HG03135 (cell line): Measurements from ENCODE around the gene IL1A.

Experiments
- ATAC-seq: cut with Tn5 transposase; IDR thresholded peaks from one replicate; pipeline ENCODE4 v1.9.1; 2021; ENCODE audit warnings: mild to moderate bottlenecking, moderate library complexity; ENCODE audit not compliant: unreplicated experiment

The IL1A gene

DNA sequence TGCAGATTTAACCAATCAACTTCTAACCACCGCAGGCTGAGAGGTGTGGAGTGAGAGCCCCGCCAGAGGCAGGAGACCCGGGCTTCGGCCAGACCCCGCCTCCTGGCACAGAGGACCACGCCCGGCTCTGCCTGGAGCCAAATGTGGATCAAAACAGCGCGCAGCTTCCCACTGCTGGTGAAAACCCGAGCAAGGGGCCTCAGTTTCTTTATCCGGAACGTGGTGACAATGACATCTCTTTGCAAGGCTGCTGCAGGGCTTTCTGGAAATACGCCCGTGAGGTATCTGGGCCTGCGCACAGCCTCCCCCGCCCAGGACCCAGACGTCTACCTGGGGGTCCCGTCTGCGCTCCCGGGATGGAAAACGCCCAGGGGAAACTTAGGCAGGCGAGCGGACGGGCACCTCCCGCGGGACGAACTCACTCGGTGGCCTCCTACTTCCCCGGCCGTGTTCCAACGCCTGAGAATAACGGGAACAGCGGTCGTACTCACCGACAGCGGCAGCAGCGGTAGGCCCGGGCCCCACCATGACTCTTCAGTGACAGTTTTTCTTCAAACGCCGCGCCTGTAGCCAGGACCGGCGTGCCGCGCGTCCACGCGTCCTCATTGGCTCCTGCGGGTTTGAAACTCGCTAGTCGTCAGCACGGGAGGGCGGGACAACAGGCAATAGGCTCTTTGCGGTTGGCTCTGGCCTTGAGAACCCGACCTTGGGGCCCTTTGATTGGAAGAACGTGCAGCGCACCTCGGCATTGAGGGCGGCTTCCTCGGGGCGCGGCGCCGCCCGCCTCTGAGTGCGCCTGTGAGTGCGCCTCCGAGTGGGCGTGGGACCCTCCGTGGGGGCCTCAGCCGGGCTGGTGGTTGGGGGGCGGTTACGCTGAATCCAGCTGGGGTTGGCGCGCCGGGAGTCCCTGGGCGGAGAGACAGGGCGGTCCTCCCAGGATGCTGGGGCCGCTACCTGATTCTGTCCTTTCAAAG is 19.9 kb downstream of the IL1A start, which contains the start of gene CKAP2L:
Gene CKAP2L, minus strand, starts transcription at position 539 of the 974 bp plus-strand sequence. Its CDS starts 11 bp downstream, at position 528.
- ATAC-seq = peak; percentile 98

DNA sequence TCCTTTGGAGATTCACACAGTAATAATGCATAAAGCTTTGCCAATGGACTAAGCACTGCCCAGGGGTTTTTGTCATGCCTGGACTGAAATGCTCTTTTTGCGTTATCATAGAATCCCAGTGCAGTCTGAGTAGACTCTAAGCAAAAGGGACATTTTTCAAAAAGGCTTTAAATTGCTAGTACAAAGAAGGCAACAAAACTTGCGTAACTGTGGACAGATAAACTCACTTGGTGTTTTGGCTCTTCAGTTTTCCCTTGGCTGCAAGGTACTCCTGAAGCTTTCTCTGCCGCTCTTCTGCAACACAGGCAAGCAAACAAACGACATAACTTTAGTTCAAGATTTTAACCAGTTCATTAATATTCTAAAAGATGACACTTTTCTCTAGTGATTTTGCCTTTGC is 22.0 kb downstream of the IL1A start:
- no peak for ATAC-seq

DNA sequence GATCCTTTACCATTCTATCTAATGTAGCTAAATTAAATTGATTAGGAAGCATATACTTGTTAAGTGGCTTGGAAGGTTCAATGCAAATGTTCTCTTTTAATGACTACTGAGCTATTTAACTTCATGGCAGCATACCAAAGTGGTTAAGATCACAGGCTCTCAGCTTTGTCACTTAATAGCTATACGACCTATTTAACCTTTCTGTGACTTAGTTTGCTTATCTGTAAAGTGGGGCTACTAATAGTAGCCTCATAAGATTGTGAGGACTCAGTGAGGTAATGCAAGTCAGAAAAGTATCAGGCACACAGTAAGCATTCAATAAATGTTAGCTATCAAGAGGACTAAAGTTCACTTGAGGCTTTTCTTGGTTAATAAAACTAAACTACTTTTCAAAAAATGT is 24.1 kb downstream of the IL1A start:
- no peak for ATAC-seq

DNA sequence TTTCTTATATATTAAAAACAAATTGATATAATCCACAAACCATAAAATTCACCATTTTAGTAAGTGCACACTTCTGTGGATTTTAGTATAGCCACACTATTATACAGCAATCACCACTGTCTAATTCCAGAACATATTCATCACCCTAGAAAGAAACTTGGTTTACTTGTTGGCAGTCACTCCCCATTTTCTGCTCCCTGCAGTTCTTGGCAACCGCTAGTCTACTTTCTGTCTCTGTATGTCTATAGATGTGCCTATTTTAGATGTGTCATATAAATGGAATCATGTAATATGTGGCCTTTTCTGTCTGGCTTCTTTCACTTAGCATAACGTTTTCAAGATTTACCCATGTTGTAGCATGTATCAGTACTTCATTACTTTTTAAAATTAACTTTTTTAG is 25.6 kb downstream of the IL1A start:
- no peak for ATAC-seq

DNA sequence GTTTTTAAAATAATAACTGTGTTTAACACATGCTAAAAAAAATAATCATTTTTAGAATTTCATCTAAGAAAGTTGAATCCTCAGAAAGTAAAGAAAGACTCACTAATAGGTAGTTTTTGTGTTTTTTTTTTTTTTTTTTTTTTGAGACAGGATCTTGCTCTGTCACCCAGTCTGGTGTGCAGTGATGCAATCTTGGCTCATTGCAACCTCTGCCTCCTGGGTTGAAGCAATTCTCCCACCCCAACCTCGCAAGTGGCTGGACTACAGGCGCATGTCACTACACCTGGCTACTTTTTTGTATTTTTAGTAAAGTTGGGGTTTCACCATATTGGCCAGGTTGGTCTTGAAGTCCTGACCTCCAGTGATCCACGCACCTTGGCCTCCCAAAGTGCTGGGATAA is 27.0 kb downstream of the IL1A start:
- no peak for ATAC-seq

DNA sequence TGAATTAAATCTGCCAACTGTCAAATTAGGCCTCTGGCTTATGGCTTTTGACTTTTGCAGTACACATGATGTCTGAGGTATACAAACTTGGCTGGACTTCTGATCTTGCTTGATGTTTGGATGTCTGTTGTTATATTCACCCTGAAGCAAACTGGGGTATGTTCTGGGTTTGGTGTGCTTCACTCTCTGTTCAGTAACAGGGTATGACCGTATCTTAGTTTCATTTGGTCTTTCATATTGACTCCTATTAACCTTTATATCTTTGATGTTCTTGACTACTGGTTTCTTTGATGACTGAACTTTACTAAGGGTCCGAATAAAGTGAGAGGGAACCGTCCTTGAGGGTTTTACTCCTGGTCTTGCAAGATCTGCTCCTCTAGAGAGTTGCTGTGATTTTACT is 28.1 kb downstream of the IL1A start:
- no peak for ATAC-seq

DNA sequence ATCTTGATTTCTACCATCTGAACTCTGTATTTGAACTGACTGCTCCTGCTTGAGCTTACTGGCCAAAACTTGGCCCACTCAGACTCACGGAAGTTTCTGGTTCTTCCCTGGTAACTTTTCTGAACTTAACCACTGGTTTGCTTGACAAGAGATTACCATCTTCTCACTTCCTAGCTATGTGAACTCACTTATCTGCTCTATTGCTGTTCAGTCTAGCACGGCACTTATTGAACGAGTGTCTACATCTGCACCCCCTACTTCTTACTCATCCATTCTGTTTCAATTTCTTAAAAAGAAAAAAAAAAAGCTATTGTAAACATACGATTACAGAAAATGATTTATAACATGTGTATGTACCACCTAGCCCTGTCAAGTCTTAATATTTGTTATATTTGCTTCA is 28.8 kb downstream of the IL1A start:
- no peak for ATAC-seq

DNA sequence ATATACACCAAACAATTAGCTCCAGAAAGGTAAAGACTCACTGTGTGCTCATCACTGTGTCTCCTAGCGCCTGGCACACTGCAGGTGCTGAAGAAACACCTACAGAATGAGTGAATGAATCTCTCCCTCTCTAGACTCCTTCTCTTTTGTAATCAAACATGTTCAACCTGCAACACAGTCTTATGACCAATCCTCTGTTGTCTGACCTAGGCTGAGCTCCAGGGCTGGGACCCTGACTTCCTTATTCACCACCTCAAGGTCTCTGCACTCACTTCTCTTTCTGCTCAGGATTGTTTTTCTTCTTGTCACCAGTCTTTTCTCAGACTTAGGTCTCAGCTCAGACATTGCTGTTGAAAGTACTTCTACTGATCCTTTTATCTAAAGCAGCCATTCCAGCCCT is 29.7 kb downstream of the IL1A start:
- ATAC-seq = no peak

DNA sequence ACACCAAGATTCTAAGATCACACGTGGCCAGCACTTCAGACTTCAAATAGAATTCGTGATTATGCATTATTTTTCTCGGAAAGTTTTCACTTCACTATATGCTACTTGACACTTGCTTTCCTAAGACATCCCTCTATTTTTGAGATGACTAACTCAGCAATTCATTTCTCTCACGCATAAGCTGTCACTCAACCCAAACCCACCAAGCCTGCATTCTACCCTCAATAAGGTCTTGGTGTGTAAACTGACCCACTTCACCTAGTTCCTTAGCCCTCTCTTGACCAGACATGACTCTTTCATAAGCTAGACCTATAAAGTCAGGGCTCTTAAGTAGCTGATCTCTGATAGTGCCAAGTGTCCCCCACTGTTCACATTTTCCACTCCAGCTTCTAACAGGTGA is 31.6 kb downstream of the IL1A start:
- no peak for ATAC-seq

DNA sequence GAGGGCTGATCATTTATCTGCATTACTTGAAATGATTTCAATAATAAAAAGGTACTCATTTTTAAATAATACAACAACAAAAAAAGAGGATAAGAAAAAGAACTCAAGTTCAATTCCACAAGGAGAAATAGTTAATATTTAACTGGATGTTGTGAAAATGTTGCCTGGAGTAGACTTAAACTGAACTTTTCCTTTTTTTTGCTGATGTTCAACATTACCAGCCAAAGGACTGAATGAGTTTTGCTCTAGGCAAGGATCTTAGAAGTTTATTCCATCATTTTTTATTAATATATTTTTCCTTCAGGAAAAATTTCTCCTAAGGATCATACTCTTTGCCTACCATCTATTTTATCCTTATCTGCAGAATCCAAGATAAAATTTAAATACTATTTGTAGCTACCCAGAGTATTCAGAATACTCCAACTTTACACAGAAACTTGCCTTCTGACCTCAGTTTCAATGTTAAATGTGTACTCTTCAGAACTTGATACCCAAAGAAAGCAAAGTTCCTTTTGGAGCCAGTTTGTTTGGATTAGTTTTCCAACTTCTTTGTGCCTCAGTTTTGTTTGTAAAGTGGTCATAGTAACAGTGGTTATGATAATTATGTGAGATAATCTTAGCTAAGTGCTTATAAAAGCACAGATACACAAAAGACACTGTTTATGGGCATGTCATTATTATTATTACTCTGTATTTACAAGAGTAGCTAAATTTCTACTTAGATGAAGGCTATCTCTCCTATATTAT is 32.7 kb downstream of the IL1A start:
- no peak for ATAC-seq

DNA sequence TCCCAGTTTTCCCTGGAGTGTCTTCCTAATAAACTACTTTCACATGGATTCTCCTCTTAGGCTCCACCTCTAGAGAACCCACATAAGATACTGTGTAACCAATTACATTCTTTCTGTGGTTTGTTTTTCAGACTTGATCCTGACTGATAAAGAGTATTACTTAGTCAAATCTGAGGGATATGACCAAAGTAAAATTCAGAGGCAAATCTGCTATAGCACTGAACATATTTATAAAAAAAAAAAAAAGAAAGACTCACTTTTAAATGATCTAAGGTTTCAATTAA is 33.8 kb downstream of the IL1A start:
- ATAC-seq = no peak

DNA sequence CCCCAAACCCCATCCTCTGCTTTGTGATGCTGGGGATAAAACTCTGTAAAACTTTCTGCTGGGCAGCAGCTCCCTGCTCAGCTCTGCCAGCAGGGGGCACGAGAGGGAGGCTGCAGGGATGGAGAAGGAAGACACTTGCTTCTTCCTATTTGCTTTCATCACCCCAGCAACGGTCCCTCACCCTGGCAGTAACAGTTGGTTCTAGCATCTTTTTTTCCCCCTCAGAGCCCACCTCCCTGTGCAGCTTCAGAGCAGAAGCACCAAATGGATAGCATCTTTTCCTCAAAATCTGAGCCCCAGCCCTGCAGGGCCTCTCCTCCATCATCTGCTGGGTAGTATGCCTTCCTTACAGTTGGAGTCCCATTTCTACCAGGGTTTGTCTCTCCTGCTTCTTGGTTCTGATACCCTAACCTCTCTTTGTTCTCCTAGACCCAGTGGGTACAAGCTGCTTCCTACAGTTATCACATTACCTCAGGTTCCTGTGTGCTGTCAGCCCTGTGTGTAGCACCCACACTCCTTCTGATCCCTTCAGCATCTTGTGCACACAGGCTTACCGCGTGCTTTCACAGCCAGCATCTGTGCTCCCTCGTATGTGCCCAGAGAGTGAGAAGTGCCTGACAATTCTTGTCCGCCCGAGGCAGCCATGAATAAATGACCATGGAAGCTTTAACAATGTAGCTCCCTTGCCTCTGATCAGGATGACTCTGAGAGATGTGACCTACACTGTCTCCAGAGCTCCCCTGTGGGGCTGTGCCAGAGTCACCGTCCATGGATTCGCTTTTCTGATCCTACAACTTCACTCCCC is 34.3 kb downstream of the IL1A start:
- peak; percentile 88 for ATAC-seq

DNA sequence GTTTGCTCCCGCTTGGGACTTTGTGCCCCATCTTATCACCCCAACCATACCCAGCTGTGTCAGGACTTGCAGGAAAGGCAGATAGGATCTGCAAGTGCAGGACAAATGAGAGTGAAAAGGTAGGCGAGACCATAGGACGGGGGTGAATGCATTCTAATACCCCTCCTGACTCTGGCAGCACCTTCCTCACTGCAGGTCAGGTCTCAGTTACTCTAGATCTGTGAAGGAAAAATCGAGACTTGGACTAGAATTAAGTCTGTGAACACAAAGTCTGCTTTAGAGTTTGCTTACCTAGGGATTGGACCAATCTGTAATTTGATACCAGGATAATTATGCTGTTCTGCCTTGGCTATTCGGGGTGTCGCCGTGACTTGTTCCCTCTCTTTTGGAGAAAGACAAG is 43.8 kb downstream of the IL1A start:
- no peak for ATAC-seq

DNA sequence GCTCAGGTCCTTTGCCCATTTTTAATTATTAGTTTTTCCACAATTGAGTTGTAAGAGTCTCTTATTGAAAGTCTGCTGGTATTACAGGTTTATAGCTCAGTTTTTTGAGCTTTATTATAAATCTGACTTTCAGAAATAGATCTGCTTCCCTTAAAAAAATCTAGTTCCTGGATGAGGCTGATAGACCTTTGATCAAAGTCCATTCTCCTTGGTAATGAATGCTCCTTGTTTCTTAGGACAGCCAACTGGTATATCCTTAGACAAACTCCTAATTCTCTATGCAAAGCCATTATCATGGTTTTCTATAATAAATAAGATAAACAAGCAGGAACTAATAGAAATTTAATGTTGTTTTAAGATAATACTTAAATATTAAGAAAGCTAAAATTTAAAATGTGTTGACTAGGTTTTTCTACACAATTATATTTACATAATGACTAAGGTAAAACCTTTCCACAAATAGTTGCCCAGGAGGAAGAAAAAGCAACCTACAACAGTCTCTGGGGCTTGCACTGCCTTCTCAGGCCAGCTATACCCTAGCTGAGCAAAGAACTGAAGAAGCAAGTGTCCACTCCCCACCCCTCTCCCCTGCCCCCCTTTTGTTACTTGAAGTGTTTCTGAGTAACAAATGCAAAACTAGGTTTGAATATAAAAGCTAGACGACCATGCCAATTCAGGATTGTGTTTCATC is 46.6 kb downstream of the IL1A start:
- ATAC-seq = no peak

DNA sequence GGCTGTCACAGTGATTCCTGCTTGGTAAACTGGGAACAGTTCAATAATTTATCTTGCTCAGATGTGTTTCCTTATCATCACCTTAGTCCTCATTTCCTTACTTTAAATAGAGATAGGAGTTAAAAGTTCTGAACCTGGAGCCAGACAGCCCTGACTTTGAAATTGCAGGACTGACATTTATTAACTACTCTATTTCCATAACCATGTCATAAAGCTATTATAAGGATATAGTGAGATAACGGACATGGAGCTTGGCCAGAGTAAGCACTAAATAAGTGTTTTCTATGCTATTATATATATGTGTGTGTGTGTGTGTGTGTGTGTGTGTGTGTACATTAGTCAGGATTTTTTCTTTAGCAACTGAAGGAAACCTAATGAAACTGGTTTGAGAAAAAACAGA is 50.4 kb downstream of the IL1A start:
- ATAC-seq = no peak

DNA sequence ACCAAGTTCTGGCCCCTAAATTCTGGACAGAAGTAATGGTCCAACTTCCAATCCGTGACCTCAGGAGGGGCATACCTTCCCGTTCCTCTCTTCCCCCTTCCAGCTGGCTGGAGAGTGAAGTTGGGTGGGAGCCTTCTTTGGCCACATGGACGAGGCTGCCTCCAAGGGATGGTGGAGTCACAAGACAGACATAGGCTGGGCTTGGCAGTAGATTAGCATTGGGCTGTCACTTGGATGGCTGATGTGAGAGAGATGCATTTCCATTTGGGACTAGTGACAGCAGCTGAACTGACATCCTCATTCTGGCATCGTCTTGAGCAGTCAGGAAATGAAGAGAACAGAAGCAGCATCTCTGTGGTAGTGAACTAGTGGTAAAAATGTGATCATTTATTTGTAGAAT is 50.8 kb downstream of the IL1A start:
- ATAC-seq = no peak

DNA sequence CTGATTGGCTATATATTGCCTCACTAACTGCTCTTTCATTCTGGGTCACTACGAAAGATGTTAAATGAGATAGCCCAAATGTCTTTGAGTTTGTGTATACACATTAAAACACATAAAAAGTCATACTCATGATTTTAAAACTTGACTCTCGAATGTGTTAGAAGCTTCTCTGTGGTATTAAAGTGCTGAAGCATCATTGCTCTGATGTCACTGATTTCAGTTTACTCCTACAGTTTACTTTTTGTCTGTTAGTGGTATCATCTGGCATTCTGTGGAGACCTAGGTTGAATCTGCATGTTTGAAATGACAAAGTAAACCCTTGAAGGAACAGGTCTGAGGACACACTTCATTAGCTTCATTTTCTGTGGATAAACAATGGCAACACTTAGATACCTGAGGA is 52.8 kb downstream of the IL1A start:
- no peak for ATAC-seq

DNA sequence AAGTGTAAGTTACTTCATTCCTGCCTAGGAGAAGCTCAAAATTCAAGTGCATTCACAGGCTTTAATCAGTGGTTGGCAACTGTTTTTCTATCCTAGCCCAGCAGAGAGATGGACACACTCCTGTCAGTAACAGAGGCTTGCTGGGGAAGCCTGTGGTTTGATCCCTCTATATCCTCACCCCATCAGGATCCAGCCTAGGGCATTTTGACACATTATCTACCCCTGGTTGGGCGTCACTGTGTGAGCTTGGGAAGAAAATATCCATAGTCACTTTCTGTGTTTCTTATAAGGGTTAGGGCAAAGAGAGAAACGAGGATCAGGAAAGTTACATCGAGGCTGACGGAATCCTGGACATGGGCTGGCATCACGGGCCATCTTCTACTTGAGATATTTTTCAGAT is 53.5 kb downstream of the IL1A start:
- no peak for ATAC-seq

DNA sequence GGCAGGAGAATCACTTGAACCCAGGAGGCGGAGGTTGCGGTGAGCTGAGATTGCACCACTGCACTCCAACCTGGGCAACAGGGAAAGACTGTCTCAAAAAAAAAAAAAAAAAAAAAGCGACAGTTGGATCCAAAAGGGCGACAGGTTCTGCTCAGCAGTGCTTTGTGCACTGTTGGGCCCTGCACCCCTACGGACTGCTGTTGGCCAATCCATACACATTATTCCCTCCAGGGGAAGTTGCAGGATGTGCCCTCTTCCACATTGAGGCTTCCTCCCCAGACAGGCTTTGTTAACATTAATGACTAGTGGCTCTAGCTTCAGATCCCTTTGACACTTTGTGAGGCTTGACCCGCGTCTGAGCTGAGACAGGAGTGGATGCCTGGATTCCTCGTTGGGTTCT is 54.1 kb downstream of the IL1A start:
- ATAC-seq = no peak

DNA sequence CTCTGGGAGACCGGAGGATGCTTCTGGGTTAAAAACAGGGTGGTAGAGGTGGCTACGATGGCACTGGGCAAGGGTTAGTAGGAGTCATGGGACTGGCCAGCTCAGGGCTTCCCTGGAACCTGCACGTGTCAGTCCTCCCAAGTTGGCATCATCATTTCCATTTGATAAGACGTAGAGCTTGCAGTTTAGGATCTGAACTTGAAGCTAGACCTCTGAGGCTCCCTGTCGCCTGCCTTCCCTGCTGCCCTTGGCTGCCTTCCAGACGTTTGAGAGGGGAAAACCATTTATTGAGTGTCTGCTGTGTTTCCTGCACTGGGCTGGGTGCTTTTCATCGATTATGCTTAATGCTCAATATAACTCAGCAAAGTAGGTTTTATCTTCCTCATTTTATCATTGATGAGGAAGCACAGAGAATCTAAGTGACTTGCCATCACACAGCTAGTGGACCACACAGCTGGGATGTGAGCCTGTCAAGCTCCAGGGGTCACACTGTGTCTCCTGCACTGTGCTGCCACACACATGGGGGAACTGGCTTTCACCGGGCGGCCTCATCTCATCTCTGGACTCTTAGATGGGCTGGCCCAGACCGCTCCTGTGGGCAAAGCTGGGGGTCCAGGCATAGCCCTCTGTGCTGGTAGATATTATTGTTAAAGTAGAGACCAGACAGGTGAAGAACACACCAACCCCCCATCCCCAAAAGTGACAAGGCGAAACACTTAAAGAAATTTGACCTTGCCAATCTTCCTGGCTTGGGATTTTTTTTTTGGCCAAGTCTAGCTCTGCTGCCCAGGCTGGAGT is 55.7 kb downstream of the IL1A start:
- no peak for ATAC-seq
